AG04449 (cell line): ENCODE results near the gene EPAS1.

ENCODE experiments used
- CTCF ChIA-PET: fragments of 350-600 bp; formaldehyde crosslinking; extraction: SDS; loops from one replicate; lab custom pipeline; 2021; ENCODE audit warnings: antibody characterized with exemption; lab: Yijun Ruan, JAX
- POLR2A ChIA-PET: fragments of 400-600, 350-600 bp; formaldehyde crosslinking; extraction: SDS; loops from one replicate; lab custom pipeline; 2020; ENCODE audit warnings: antibody characterized with exemption, inconsistent platforms; lab: Yijun Ruan, JAX
- DNase-seq: peaks from one replicate; pipeline ENCODE4 v3.0.0-alpha.2; 2010; ENCODE audit warnings: low read depth, low spot score
- H3K4me3 ChIP-seq: 2 replicates; pipeline ENCODE4 v1.5.1; 2011; ENCODE audit warnings: low read depth, mild to moderate bottlenecking, control low read depth, low read length
- TF ChIP-seq, protein P1 (sequence below): IDR thresholded peaks from one replicate; pipeline ENCODE4 v1.5.1; 2011; ENCODE audit warnings: mild to moderate bottlenecking, moderate library complexity, low read length, control low read depth, inconsistent platforms; ENCODE audit not compliant: insufficient read depth; ENCODE audit errors: missing control alignments

EPAS1 gene

GRCh38 chr2:46296216-46296839, 879 bp upstream of the EPAS1 start:
- TF ChIP-seq, protein P1, sequence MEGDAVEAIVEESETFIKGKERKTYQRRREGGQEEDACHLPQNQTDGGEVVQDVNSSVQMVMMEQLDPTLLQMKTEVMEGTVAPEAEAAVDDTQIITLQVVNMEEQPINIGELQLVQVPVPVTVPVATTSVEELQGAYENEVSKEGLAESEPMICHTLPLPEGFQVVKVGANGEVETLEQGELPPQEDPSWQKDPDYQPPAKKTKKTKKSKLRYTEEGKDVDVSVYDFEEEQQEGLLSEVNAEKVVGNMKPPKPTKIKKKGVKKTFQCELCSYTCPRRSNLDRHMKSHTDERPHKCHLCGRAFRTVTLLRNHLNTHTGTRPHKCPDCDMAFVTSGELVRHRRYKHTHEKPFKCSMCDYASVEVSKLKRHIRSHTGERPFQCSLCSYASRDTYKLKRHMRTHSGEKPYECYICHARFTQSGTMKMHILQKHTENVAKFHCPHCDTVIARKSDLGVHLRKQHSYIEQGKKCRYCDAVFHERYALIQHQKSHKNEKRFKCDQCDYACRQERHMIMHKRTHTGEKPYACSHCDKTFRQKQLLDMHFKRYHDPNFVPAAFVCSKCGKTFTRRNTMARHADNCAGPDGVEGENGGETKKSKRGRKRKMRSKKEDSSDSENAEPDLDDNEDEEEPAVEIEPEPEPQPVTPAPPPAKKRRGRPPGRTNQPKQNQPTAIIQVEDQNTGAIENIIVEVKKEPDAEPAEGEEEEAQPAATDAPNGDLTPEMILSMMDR = no peak
- peak overlapping the region; percentile 83 for H3K4me3 ChIP-seq
- POLR2A ChIA-PET = interaction anchor here (0.7 to 1.8 kb wide), 19 partner anchors 13 to 296 kb away, joined by 3 to 17 read pairs (median 5); no protein-coding TSS in a partner anchor
- DNase-seq = no peak
- CTCF ChIA-PET = interaction anchor here (1.7 to 4.0 kb wide), 2 partner anchors 231 to 233 kb away, joined by 7 to 27 read pairs; no protein-coding TSS in a partner anchor

DNA sequence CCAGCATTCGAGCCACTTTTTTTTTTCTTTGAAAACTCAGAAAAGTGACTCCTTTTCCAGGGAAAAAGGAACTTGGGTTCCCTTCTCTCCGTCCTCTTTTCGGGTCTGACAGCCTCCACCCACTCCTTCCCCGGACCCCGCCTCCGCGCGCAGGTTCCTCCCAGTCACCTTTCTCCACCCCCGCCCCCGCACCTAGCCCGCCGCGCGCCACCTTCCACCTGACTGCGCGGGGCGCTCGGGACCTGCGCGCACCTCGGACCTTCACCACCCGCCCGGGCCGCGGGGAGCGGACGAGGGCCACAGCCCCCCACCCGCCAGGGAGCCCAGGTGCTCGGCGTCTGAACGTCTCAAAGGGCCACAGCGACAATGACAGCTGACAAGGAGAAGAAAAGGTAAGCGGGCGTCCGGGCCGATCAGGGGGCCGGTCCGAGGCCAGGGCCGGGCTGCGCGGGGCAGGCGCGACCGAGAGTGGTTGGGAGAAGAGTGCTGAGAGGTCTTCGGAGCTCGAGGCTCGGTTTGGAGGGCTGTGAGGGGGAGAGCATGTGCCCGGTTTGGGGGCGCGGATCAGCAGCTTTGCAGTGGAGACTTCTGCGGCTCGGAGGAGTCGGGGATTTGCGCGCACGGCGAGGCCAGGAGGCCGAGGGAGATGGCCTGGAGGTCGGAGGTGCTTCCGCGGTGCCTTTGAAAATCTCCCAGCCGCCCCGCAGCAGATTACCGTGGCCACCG, 502 bp downstream of the EPAS1 start:
- no peak for DNase-seq

DNA sequence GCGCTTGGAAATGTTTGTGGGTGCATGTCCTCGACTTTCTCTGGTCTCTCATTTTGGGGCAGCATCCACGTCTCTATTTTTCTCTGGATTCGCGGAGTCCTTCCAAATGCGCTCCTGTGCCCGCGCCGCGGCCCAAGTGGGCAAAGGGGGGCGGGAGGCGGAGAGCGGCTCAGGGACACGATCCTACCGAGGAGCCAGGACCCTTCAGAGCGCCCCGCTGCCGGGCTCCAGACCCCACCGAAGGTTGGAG, 990 bp downstream of the EPAS1 start:
- ChIA-PET POLR2A (interaction anchor here (0.7 to 2.5 kb wide), 8 partner anchors 11 to 235 kb away, joined by 3 to 17 read pairs (median 6); no protein-coding TSS in a partner anchor), CTCF (interaction anchor here (0.7 to 4.0 kb wide), 9 partner anchors 14 to 312 kb away, joined by 3 to 27 read pairs (median 5); no protein-coding TSS in a partner anchor)
- H3K4me3 ChIP-seq = peak overlapping the region; percentile 83
- TF ChIP-seq, protein P1 = no peak
- DNase-seq = no peak

More for the DNA sequence above, 502 bp downstream of the EPAS1 start:
- peak overlapping the region; percentile 83 for H3K4me3 ChIP-seq
- CTCF ChIA-PET = interaction anchor here (0.9 to 4.0 kb wide), 7 partner anchors 15 to 288 kb away, joined by 3 to 27 read pairs (median 5); no protein-coding TSS in a partner anchor
- POLR2A ChIA-PET = interaction anchor here (0.7 to 2.5 kb wide), 39 partner anchors 9 to 305 kb away, joined by 3 to 17 read pairs (median 5); no protein-coding TSS in a partner anchor
- TF ChIP-seq, protein P1 = no peak

DNA sequence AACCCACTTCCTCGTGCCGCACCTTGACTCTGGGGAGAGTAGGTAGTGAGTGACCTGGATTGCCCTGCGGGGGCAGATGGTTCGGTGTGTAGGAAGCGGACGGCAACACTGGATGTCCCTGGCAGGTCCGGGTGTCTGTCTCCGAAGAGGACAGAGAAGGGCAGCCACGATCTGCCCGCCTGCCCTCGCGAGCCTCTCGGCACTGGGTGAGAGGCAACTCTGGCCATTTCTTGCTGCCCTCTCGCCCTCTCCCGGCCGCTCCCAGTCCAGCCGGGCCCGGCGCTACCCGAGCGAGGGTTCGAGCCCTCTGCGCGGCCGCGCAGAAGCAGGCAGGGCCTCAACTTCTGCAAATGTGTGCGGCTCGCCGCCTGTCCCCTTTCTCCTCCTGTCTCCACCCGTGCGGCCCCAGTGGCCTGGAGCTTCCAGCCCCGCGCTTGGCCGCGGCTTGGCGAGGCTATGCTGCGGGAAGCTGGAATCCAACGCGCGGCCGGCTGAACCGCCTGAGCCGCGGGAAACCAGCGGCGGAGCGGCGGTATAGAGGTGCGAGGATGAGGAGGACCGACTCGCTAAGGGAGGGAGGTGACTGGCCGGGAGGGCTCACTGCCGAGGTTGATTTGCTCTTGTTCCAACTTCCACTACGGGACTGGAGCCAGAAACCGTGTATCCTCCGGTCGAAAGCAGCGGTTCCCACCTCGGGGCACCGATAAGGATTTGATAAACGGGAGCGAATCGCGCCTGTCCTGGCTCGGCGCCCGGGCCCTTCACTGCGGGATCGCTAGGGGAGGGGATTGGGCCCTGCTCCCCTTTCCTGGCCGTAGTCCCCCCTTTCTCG, 1.5 kb downstream of the EPAS1 start:
- DNase-seq = no peak
- TF ChIP-seq, protein P1 = peak; percentile 54
- ChIA-PET CTCF (interaction anchor here (0.7 to 4.0 kb wide), 11 partner anchors 10 to 313 kb away, joined by 3 to 27 read pairs (median 4); no protein-coding TSS in a partner anchor), POLR2A (interaction anchor here (0.7 to 2.5 kb wide), 8 partner anchors 11 to 236 kb away, joined by 3 to 17 read pairs (median 4); no protein-coding TSS in a partner anchor)
- H3K4me3 ChIP-seq = peak overlapping the region; percentile 83

DNA sequence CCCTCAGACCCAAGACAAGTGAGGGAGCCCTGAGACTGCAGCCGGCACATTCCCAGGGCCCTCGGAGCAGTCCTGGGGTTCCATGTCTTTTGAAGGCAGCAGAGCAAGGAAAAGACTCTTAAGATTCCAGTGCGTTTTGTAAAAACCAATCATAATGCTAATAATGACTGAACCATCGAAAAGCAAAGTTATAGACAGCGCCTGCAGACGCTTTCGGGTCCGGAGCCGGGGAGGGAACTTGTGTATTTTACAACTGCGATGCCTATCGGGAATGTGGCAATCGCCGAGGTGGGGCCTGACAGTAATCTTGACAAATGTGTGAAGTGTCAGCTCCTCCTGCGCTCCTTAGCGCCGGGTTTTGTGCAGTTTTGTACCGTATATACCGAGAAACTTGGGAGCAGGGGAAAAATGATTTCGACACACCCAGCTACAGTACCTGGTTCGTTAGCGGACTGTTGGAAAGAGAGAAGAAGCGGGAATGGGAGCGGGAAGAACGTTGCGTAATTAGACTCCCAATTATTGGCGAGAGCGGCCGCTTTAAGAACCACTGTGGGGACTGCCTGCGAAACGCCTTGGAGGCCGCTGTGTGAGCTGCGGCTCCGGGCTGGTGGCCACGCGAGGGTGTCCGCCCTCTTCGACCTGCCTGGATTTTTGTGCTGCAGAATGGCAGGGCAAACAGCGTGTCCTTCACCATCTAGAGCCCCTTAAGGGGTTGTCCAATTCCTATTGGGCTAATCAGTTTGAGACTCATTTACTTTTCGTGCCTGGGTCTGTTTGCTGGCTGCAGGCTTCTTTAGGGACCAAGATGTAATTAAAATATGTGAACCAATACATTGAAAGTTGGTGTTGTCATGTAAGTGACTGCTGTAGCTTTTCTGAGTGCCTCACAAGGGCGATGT, 2.4 kb downstream of the EPAS1 start:
- CTCF ChIA-PET = interaction anchor here (0.8 to 4.0 kb wide), 11 partner anchors 10 to 314 kb away, joined by 3 to 27 read pairs (median 3); no protein-coding TSS in a partner anchor
- no peak for DNase-seq
- POLR2A ChIA-PET = interaction anchor here (1.0 to 2.5 kb wide), 2 partner anchors 16 to 225 kb away, joined by 3 to 17 read pairs; no protein-coding TSS in a partner anchor
- H3K4me3 ChIP-seq = peak overlapping the region; percentile 83
- TF ChIP-seq, protein P1 = peak; percentile 23
